Measurements from ENCODE around the gene CALHM3.
"Not testable (repeated sequence)": the region's sequence is repeated elsewhere in the genome, so short reads cannot be mapped to it uniquely, and the experiment has no call there.

CALHM3 gene, protein sequence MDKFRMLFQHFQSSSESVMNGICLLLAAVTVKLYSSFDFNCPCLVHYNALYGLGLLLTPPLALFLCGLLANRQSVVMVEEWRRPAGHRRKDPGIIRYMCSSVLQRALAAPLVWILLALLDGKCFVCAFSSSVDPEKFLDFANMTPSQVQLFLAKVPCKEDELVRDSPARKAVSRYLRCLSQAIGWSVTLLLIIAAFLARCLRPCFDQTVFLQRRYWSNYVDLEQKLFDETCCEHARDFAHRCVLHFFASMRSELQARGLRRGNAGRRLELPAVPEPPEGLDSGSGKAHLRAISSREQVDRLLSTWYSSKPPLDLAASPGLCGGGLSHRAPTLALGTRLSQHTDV

DNA sequence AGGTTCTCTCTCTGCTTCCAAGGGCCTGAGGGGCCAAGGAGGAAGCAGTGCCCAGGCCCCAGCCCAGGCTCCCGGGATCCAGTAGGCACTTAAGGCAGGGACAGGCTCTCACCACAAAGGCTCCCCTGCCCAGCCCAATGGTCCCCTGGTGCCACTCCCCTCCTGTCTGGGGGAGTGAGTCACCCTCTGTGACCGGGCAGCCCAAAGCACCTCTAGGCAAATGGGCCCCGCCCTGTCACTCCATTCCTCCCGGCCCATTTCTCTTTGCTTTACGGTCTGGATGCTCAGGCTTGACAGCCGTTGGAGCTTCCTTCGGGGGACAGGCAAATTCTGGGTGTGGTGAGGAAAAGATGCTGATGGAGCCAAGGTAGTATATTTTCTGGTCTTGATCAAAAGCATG lies at the start of gene CALHM3:
TSS of gene CALHM3 (minus strand) at position 106 of the 400 bp plus-strand sequence. CDS start 208 bp downstream, outside the sequence.
- DNase-seq (ENCODE audit: low spot score) = peak; percentile 45

DNA sequence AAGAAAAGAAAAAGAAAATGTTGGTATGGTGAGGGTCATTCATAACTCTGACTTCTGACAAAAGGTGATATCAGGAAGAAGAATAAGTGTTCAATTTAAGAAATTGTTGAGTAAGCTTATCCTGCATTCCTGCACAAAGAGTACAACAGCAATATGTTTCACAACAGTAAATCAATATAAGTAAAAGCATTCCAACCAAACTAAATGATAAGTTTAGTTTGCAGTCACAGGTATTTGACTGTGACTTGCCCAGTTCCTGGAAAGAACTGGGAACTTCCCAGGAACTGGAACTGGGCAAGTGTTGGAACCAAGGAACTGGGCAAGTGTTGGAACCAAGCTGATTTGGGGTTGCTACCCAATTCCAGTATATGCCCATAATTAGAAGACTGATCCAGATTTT lies 49.5 kb upstream of the CALHM3 start:
- DNase-seq (ENCODE audit: low spot score) = no peak

DNA sequence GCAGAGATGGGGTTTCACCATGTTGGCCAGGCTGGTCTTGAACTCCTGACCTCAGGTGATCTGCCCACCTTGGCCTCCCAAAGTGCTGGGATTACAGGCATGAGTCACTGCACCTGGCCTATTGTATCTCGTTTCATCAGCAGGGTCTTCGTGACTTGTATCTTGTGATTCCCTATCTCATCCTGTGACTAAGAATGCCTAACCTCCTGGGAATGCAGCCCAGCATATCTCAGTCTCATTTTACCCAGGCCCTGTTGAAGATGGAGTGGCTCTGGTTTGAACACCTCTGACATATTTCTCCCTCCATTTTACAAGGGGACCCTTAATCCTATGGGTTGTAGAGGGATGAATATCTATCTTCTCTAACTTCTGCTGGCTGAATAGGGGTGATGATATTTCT lies 48.4 kb upstream of the CALHM3 start:
- not testable (repeated sequence) for DNase-seq (ENCODE audit: low spot score)

DNA sequence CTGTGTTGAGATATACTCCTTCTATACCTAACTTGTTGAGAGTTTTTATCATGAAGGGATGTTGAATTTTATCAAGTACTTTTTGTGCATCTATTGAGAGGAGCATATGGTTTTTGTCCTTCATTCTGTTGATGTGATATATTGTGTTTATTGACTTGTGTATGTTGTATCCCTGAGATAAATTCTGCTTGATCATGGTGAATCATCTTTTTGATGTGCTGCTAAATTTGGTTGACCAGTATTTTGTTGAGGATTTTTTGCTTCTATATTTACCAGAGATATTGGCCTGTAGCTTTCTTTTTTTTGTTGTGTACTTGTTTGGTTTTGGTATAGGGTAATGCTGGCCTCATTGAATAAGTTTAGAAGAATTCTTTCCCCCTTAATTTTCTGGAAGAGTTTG lies 46.9 kb upstream of the CALHM3 start:
- DNase-seq (ENCODE audit: low spot score) = no peak

DNA sequence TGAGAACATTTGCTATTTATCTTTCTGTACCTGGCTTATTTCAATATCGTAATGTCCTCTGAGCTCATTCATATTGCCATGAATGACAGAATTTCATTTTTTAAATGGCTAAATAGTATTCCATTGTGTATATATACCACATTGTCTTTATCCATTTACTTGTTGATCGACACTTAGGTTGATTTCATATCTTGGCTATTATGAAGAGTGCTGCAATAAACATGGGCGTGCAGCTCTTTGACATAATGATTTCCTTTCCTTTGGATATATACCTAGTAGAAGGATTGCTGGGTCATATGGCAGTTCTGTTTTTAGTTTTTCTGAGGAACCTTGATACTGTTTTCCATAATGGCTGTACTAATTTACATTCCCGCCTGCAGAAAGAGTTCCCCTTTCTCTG lies 44.6 kb upstream of the CALHM3 start:
- DNase-seq (ENCODE audit: low spot score) = no peak

DNA sequence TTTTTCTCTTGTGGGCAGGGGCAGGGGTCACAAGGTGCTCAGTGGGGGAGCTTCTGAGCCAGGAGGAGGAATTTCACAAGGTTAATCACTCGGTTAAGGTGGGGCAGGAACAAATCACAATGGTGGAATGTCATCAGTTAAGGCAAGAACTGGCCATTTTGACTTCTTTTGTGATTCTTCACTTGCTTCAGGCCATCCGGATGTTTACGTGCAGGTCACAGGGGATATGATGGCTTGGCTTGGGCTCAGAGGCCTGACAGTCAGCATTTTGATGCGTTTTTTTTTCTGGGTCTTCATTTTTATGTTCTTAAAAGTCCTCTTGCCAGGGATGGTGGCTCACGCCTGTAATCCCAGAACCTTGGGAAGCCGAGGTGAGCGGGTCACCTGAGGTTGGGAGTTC lies 43.0 kb upstream of the CALHM3 start:
- DNase-seq (ENCODE audit: low spot score) = not testable (repeated sequence)

DNA sequence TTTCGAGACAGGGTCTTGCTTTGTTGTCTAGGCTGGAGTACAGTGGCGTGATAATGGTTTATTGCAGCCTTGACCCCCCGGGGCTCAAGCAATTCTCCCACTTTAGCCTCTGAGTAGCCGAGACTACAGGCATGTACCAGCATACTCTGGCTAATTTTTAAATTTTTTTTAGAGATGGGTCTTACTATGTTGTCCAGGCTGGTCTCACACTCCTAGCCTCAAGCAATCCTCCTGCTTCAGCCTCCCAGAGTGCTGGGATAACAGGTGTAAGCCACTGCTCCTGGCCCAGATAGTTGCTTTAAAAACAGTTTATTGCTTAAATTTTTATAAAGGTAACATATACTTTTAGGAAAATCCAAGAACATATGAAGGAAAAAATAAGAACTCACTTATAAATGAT lies 40.8 kb upstream of the CALHM3 start:
- DNase-seq (ENCODE audit: low spot score) = no peak

DNA sequence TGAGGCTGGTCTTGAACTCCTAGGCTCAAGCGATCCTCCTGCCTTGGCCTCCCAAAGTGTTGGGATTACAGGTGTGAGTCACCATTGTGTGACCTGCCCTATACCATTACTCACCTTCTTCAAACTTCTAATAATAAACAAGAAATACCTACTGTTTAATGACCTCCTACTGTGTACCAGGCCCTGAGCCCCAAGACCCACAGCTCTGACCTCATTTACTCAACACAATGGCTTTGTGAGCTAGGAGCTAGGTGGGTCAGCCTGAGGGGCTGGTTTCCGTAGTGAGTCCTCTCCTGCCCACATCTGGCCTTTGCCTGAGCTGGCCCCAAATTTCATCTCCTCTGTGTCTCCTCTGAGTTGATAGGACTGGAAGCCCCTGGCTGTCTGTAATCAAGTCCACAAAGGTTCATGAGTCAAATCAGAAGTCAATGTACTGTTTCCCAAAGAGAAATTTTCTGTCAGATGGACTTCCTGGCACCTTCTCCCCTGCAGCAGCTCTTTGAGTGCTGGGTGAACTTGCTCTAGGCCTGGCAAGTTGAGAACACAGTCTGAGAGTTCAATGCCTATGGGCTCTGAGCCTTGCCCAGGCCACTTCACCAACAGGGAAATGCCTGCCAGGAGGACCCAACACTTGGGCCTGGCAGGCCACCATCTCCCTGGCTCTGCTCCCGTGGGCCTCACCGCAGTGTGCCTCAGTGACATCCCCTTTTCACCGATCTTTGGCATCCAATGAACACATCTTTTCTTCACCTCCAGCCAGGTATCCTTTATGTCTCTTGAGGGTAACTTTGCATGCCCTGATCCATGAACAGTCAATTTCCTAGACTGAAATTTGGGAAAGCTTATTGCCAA lies 38.4 kb upstream of the CALHM3 start:
- no peak for DNase-seq (ENCODE audit: low spot score)

DNA sequence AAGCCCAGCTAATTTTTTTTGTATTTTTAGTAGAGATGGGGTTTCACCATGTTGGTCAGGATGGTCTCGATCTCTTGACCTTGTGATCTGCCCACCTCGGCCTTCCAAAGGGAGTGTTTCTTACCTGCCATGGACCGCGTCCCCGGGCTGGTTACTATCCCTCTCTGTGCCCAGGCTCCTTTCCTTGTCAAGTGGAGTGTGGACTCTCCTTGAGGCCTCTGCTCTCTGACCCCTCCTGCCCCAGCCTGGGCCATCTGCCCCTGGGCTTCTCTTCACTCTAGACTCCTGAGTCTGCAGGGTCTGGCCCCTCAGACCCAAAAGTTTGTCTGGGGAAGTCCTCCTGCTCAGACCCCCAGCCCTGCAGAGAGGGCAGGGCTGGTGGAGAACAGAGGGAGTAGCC lies 35.2 kb upstream of the CALHM3 start:
- no peak for DNase-seq (ENCODE audit: low spot score)

DNA sequence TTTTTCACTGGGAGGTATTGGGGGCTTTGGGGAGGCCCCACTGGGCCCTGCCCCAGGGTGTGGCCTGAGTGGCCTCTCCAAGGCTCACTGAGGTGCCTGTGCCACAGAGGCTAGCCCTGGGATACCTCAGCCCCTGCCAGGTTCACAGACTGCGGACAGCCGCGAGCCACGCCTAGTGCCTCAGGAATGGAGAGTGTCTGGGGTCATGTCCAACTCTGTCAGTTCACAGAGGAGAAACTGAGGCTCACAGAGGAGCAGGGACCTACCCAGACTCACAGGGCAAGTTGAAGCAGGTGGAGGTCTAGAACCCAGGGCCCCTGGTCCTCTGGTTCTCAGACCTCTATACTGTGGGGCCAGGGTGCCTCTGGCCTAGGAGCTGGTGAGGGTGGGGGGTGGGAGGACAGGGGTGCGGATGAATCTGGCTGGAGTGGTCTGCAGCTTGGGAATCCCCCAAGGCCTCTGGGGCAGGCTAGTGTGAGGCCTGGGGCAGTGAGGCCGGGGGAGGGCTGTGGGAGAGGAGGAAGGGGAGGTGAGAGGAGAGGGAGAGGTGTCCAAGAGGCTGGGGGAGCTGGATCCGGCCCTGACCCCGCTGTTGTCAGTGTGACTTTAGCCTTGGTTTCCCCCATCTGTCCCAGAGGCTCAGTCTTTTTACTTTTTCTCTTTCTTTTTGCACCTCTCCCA lies 34.5 kb upstream of the CALHM3 start:
- peak; percentile 5 for DNase-seq (ENCODE audit: low spot score)

DNA sequence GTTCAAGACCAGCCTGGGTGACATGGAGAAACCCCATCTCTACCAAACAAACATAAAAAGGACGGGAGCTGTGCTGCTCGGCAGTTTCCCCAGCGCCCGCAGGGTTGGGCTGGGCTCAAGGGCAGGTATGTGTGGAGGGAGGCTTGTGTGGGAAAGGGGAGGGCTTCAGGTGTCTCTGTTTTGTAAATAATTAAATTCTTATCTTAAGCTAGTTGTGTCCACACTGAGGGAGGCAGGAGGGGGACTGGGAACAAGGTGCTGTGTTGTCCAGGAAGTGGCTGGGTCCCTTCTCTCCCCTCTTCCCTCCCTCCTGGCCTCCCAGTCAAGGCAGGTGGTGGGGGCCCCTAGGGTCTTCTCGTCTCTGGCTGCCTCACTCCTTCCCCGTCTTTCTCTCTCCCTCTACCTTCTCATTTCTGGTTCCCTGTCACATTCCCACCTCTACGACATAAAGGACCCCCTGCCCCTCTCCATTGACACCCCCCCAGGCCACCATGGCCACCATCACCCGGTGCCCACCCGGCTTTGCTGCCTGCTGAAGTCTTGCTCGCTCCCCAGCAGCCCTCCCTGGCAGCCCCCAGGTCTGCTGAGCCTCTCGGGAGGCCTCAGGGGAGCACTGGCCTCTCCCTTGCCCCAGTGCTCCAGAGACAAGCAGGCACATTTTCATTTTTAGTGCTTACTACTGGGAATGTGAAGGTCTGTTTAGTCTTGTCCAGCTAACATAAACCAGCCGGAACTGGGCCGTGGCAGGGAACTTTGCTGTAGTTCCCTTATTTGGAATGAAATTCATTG lies 33.7 kb upstream of the CALHM3 start:
- peak; percentile 8 for DNase-seq (ENCODE audit: low spot score)

DNA sequence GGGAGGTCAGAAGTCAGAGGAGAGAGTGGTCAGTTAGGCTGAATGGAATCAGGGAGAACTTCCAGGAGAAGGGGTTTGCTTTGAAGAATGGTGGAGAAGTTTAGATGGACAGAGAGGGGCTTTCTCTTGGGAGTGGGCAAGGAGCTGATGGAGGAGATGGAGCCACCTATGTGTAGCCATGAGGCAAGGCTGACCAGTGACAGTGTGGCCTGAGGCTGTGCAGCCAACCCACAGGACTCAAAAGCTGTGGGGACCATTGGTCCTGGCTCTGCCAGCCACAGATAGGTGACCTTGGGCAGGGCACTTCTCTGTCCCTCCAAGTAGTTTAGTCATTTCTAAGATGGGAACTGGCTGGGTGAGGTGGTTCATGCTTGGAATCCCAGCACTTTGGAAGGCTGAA lies 33.1 kb upstream of the CALHM3 start:
- peak; percentile 1 for DNase-seq (ENCODE audit: low spot score)

DNA sequence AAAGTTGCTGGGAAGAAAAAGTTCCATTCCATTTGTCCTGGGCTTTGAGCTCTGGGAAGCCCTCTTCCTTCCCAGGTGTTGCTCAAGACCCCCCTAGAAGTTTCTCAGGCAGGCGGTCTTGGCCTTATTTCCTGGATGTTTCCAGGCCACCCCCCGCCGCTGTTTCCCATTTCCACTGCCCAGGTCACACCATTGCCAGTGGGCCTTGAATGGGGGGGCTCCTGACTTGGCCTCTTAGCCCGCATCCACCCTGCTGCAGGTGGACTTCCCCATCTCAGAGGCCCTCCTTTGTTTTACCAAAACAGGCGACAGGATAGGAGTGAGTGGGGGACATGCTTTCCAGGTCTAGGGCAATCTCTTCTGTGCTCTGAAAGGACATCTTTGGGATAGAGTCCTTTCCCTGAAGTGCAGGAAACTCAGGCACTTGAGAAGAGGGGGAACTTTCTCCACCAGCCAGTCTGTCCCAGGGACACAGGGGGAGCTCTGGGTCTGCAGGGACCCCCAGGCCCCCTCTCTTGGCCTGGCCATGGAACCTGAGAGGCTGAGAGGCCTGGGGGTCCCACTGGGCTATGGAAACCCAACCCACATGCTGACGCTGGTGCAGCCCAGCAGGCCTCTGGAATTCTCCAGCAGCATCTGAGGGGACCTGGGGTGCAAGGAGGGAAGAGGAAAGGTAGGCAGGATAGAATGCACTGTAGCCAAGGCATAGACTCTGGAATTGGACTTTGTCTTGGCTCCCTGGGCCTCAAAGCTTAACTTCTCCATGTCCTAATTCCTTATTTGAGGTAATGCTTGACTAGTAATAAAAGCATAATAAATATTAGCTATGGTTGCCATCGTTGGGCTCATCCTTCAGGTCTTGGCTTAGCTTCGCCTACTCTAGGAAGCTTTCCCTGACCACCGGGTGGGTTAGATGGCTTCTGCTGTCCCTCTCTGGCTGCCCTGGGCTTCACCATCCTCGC lies 32.0 kb upstream of the CALHM3 start:
- DNase-seq (ENCODE audit: low spot score) = no peak

DNA sequence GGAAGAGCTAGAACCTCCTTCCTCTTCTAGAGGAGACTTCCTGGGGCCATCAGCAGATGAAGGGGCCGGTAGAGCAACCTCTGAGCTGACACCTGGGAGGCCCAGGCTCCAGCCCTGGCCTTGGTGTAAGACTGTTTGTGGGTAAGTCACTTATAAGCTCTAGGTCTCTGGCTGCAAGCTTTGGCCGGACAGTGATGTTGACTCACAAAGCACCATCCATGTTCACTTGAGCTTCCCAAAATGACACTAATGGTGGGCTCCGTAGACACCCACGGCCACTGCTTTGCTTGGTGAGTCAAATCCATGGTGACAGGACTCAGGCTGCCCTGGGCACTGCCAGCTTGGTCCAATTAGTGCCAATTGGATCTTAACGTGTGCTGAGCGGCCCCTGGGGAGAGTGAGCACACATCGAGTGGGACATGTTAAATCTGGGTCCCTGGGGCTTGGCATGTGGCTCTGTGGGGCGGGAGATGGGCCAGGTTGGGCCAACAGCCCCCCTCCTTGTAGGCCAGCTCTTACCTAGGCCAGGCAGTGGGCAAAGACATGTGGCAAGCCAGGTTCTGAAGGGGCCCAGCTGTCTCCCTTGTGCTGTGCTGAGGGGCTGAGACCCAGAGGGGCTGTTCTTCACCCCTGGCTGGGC lies 31.1 kb upstream of the CALHM3 start:
- no peak for DNase-seq (ENCODE audit: low spot score)

DNA sequence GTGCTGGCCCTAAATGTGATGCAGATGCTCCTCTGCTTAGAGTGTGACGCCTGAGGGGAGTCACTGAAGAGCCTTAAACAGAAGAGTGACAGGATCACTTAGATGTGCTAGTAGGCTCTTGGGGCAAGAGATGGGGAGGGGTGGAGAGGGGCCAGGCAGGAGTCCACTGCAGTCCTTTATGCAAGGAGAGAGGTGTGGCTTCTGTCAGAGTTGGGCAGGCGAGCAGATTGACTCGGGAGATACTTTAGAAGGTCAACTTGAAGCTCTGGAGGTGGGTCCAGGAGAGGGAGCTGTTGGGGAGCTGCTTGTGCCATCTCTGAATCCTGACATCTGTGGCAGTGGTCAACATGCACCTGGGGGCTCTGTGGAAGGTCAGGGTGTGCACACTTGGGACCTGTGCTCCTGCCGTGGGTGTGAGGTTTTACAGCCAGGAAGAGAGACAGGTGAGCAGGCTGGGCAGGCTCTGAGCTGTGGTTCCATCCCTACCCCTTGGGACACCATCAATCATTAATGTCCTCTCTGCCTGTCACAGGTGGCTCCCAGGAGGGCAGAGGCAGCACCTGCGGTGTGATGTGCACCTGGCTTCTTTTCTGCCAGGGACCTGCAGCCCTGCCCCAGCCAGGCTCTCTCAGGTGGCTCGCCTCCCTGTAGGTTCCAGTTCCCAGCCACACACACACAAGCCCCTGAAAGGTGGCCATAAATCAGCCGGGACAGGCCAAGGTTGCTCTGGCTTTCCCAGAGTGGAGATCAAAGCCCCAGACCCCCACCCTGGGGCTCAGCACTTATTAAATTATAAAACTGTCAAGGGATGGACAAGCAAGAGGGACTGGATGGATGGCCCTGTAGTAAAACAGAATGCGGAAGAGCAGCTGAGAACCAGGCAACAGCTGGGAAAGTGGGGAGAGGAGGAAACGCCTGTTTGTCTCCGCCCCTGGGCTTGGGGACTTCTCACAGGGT lies 28.5 kb upstream of the CALHM3 start:
- DNase-seq (ENCODE audit: low spot score) = no peak

DNA sequence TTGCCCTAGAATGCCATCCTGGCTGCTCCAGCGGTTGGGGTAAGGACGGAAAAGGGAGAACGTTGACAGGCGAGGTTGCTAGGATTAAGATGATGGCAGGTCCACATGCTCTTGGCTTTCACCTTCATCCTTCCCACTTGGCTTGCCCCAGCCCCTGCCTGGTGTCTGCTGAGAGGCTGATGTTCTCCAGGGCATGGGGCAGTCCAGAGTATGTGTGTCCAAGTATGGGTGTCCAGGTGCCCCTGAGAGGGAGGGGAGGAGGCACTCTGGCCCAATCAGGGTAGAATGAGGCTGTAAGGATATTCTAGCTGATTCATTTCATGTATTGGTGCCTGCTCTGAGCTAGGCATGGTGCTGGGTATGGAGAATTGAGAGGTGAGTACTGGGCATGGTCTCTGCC lies 27.0 kb upstream of the CALHM3 start:
- no peak for DNase-seq (ENCODE audit: low spot score)

DNA sequence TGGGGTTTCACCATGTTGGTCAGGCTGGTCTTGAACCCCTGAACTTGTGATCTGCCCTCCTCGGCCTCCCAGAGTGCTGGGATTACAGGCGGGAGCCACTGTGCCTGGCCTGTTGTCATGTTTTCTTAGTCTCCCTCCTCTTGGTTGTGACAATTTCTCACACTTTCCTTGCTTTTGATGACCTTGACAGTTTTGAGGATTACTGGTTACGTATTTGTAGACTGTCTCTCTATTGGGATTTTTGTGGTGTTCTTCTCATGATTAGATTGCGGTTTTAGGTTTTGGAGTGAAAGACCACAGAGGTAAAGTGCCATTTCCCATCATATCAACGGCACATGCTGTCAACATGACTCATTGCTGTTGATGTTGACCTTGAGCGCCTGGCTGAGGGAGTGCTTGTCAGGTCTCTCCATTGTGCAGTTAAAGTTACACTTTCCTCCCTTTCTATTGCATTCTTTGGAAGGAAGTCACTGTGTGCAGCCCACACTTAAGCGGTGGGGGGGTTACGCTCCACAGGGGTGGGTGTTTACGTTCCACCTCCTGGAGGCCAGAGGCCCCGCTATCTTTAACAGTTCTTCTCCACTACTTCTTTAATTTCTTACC lies 25.2 kb upstream of the CALHM3 start:
- DNase-seq (ENCODE audit: low spot score) = no peak

DNA sequence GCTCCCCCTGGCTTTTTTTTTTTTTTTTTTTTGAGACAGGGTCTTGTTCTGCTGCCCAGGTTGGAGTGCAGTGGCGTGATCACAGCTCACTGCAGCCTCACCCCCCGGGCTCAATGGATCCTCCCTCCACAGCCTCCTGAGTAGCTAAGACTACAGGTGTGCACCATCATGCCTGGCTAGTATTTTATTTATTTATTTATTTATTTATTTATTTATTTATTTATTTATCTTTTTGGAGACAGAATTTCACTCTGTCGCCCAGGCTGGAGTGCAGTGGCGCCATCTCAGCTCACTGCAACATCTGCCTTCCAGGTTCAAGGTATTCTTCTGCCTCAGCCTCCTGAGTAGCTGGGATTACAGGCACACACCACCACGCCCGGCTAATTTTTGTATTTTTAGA lies 24.7 kb upstream of the CALHM3 start:
- DNase-seq (ENCODE audit: low spot score) = not testable (repeated sequence)
